GM18867 (cell line): Measurements from ENCODE around the gene FMNL3.

ENCODE experiments used
- ATAC-seq: cut with Tn5 transposase; IDR thresholded peaks from one replicate; pipeline ENCODE4 v1.9.1; 2021; ENCODE audit warnings: mild to moderate bottlenecking, moderate library complexity; ENCODE audit not compliant: unreplicated experiment

FMNL3 gene

GRCh38 chr12:49675137-49675536, 32.1 kb downstream of the FMNL3 start:
- ATAC-seq: no peak

- ATAC-seq: no peak
Measured at GRCh38 chr12:49674318-49674981, 32.8 kb downstream of the FMNL3 start.

GRCh38 chr12:49673446-49674317, 33.5 kb downstream of the FMNL3 start:
- ATAC-seq: no peak

- ATAC-seq: no peak
Measured at GRCh38 chr12:49672301-49673217, 34.6 kb downstream of the FMNL3 start.

GRCh38 chr12:49671031-49671765, 36.0 kb downstream of the FMNL3 start:
- peak; percentile 45 for ATAC-seq

GRCh38 chr12:49669796-49670195, 37.4 kb downstream of the FMNL3 start:
- ATAC-seq: no peak

- no peak for ATAC-seq
Measured at GRCh38 chr12:49667325-49668090, 39.7 kb downstream of the FMNL3 start.

GRCh38 chr12:49666176-49666575, 41.0 kb downstream of the FMNL3 start:
- ATAC-seq: no peak

- no peak for ATAC-seq
Measured at GRCh38 chr12:49665384-49665783, 41.8 kb downstream of the FMNL3 start.

- peak; percentile 73 for ATAC-seq
Measured at GRCh38 chr12:49664591-49665239, 42.5 kb downstream of the FMNL3 start.

- no peak for ATAC-seq
Measured at GRCh38 chr12:49664167-49664566, 43.0 kb downstream of the FMNL3 start.

GRCh38 chr12:49662998-49663843, 44.0 kb downstream of the FMNL3 start:
- peak; percentile 65 for ATAC-seq

- no peak for ATAC-seq
Measured at GRCh38 chr12:49661746-49662145, 45.5 kb downstream of the FMNL3 start.

GRCh38 chr12:49661191-49661590, 46.0 kb downstream of the FMNL3 start:
- peak; percentile 32 for ATAC-seq

- ATAC-seq: no peak
Measured at GRCh38 chr12:49659753-49660152, 47.5 kb downstream of the FMNL3 start.

- ATAC-seq: no peak
Measured at GRCh38 chr12:49658276-49658675, 48.9 kb downstream of the FMNL3 start.

- no peak for ATAC-seq
Measured at GRCh38 chr12:49655595-49656236, 51.5 kb downstream of the FMNL3 start.

GRCh38 chr12:49654715-49655114, 52.5 kb downstream of the FMNL3 start:
- no peak for ATAC-seq
